B cell (primary cell): ENCODE data around the gene QSER1. TPM values are rescaled to one million over a fixed set of nuclear protein-coding genes. Genes with fewer than 3 reads are reported as not detected.

Experiments used
- ATAC-seq: fragments of 200-7000 bp; cut with Tn5 transposase; one replicate; pipeline ENCODE4 v1.10.0; 2021; ENCODE audit warnings: low read depth, mild to moderate bottlenecking, moderate number of reproducible peaks, moderate library complexity
- CTCF ChIA-PET: fragments of 350-600 bp; sonication (Branson Sonifier 250); formaldehyde crosslinking; loops from one replicate; lab custom pipeline; 2021; ENCODE audit warnings: antibody characterized with exemption, inconsistent platforms; lab: Charles Lee
- POLR2A ChIA-PET: fragments of 350-600 bp; sonication (Branson Sonifier 250); formaldehyde crosslinking; loops from one replicate; lab custom pipeline; 2021; ENCODE audit warnings: antibody characterized with exemption; lab: Charles Lee
- DNase-seq: peaks from one replicate; pipeline ENCODE4 v3.0.0; 2013
- H2AFZ ChIP-seq: 2 replicates; pipeline ENCODE4 v1.6.1; 2012; ENCODE audit warnings: mild to moderate bottlenecking, low read depth, low read length; ENCODE audit not compliant: insufficient read depth, poor library complexity, severe bottlenecking
- H3K27ac ChIP-seq, 2 donors: 1 replicate in 1 of 2; 2 replicates in 1 of 2; pipeline ENCODE4 v1.5.1; 2012 to 2013; ENCODE audit warnings: low read length in 2 of 2, mild to moderate bottlenecking in 2 of 2, moderate library complexity in 1 of 2
- H3K27me3 ChIP-seq, 4 experiments: fragments of 200-600 bp in 1 of 4; sonication (generic) in 1 of 4; replicated peaks in 1 of 4; 1 replicate in 2 of 4; 2 replicates in 2 of 4; pipeline versions ENCODE4 v1.6.1 to v1.7.0; 2013 to 2016; ENCODE audit warnings: low read length in 3 of 4, mild to moderate bottlenecking in 2 of 4, mixed read lengths in 1 of 4, moderate library complexity in 1 of 4; ENCODE audit not compliant: insufficient read depth in 4 of 4, control insufficient read depth in 3 of 4; ENCODE audit errors: control extremely low read depth in 1 of 4
- H3K36me3 ChIP-seq, 2 experiments: replicated peaks in 1 of 2; 1 replicate in 1 of 2; 2 replicates in 1 of 2; pipeline versions ENCODE4 v1.6.1 to v1.7.1; 2013; ENCODE audit warnings: low read length in 1 of 2; ENCODE audit not compliant: insufficient read depth in 2 of 2, control insufficient read depth in 1 of 2; ENCODE audit errors: control extremely low read depth in 1 of 2, extremely low read depth in 1 of 2
- H3K4me1 ChIP-seq, 2 donors: fragments of 200-600 bp in 1 of 2; sonication (generic) in 1 of 2; 1 replicate in 1 of 2; 2 replicates in 1 of 2; pipeline versions ENCODE4 v1.5.1 to v1.6.1; 2013 to 2017; ENCODE audit warnings: low read length in 2 of 2; ENCODE audit not compliant: control insufficient read depth in 2 of 2, insufficient read depth in 2 of 2
- H3K4me2 ChIP-seq: replicated peaks from 2 replicates; pipeline ENCODE3; 2012; ENCODE audit warnings: mild to moderate bottlenecking, low read depth, low read length; ENCODE audit not compliant: poor library complexity, severe bottlenecking
- H3K4me3 ChIP-seq, 5 experiments: fragments of 200-600 bp in 1 of 5; sonication (generic) in 1 of 5; 1 replicate in 3 of 5; 2 replicates in 2 of 5; pipeline versions ENCODE4 v1.5.1 to v1.7.0; 2011 to 2016; ENCODE audit warnings: low read length in 4 of 5, mild to moderate bottlenecking in 4 of 5, low read depth in 2 of 5, control low read depth in 1 of 5, moderate library complexity in 1 of 5; ENCODE audit not compliant: insufficient read depth in 1 of 5; ENCODE audit errors: control extremely low read depth in 1 of 5, extremely low read depth in 1 of 5
- H3K79me2 ChIP-seq: fragments of 200-600 bp; sonication (generic); one replicate; pipeline ENCODE4 v1.6.0; 2016; ENCODE audit warnings: low read length; ENCODE audit not compliant: control insufficient read depth, insufficient read depth
- H3K9ac ChIP-seq: fragments of 200-600 bp; sonication (generic); 2 replicates; pipeline ENCODE4 v1.6.1; 2017; ENCODE audit warnings: mild to moderate bottlenecking, low read length, moderate library complexity
- H3K9me3 ChIP-seq, 3 donors: one replicate each; pipeline versions ENCODE4 v1.6.1 to v1.7.1; 2013; ENCODE audit warnings: low read length in 2 of 3; ENCODE audit not compliant: control insufficient read depth in 2 of 3, insufficient read depth in 1 of 3; ENCODE audit errors: control extremely low read depth in 1 of 3
- H4K20me1 ChIP-seq: 2 replicates; pipeline ENCODE4 v1.6.0; 2012; ENCODE audit warnings: mild to moderate bottlenecking, low read length; ENCODE audit not compliant: insufficient read depth, control insufficient read depth, poor library complexity, severe bottlenecking
- H3K27ac Mint-ChIP-seq: one replicate; pipeline ENCODE4 v1.8.0; 2021; ENCODE audit warnings: mixed read lengths
- H3K27me3 Mint-ChIP-seq: one replicate; pipeline ENCODE4 v1.8.0; 2021; ENCODE audit warnings: mixed read lengths
- H3K4me1 Mint-ChIP-seq: one replicate; pipeline ENCODE4 v1.8.0; 2021; ENCODE audit warnings: mixed read lengths
- H3K4me3 Mint-ChIP-seq: one replicate; pipeline ENCODE4 v1.8.0; 2021; ENCODE audit warnings: mixed read lengths
- H3K9me3 Mint-ChIP-seq: one replicate; pipeline ENCODE4 v1.8.0; 2022; ENCODE audit warnings: mixed read lengths; ENCODE audit not compliant: insufficient read depth
- CTCF ChIP-seq: fragments of 200-600 bp; IDR thresholded peaks from one replicate; pipeline ENCODE4 v1.8.0; 2022; ENCODE audit warnings: antibody characterized with exemption, mild to moderate bottlenecking
- EZH2 ChIP-seq: IDR thresholded peaks from 2 replicates; pipeline ENCODE4 v1.6.1; 2012; ENCODE audit warnings: borderline replicate concordance, low read depth, mild to moderate bottlenecking, moderate library complexity, low read length; ENCODE audit not compliant: insufficient read depth, poor library complexity, severe bottlenecking
- WGBS: methylation state at CpG from one replicate; pipeline ENCODE4 v1.1.5; 2013; ENCODE audit warnings: missing lambda C conversion rate; ENCODE audit not compliant: insufficient coverage; 5-methylcytosine and 5-hydroxymethylcytosine counted together
- intact Hi-C: fragments of 100-400 bp; cut with micrococcal nuclease; formaldehyde crosslinking; loops from one replicate; pipeline ENCODE4 v1.10.0; 2022
- polyA plus RNA-seq: library from polyadenylated mRNA; depleted of rRNA; stranded (reverse); fragments of >200 nt; gene quantifications from 2 replicates; pipeline ENCODE4 v1.2.3, GENCODE V29; 2012
- total RNA-seq, 2 donors: library from RNA; stranded (reverse); fragments of 120-200 nt in 1 of 2; gene quantifications; 1 replicate in 1 of 2; 2 replicates in 1 of 2; pipeline versions ENCODE4 v1.2.3 to v1.2.4, GENCODE V29; 2013 to 2022

The QSER1 gene
- total and polyA plus RNA-seq, 2 donors (not counting 1 experiment from before 2014, with no cell fraction given), result 2.5 to 23.1 TPM

DNA sequence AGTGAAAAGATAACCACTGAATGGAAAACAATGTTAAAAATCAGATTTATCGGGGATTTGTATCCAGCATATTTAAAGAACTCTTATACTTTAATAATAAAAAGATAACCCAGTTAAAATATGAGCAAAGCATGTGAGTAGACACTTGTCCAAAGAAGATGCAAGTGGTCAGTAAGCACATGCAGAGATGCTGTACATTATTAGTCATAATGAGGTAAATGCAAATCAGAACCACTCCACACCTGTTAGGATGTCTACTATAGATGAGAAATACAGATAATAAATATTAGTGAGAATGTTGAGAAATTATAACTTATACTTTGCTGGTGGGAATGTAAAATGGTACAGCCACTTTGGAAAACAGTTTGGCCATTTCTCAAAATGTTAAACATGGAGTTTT, 28.0 kb downstream of the QSER1 start:
- H3K27ac Mint-ChIP-seq, result no peak overlapping the region
- peaks cover 32% of the 10 kb centered on the region for H3K79me2 ChIP-seq

GRCh38 chr11:32921204-32921603, 28.6 kb downstream of the QSER1 start:
- TF ChIP-seq EZH2, result no peak
- no peak for TF ChIP-seq CTCF
- Mint-ChIP-seq H3K4me1 (peaks cover 7% of the 10 kb centered on the region), H3K4me3 (no peak overlapping the region), H3K9me3 (no peaks in the 10 kb centered on the region), H3K27ac (no peak overlapping the region), H3K27me3 (no peaks in the 10 kb centered on the region)
- H3K27me3 ChIP-seq, result no peaks in the 10 kb centered on the region
- ATAC-seq (no peak), DNase-seq (no peak)
- no peak overlapping the region for H3K4me3 ChIP-seq
- no peaks in the 10 kb centered on the region for H3K9me3 ChIP-seq
- CTCF ChIA-PET, result no interaction called here
- no peak overlapping the region for H2AFZ ChIP-seq
- WGBS, result 40% methylated on average over 1 of the region's 1 CpG
- H3K79me2 ChIP-seq, result peaks cover 29% of the 10 kb centered on the region
- no peak overlapping the region for H3K4me2 ChIP-seq
- H3K27ac ChIP-seq, result no peak overlapping the region
- no peaks in the 10 kb centered on the region for H4K20me1 ChIP-seq
- H3K4me1 ChIP-seq, result no peaks in the 10 kb centered on the region
- H3K36me3 ChIP-seq, result no peaks in the 10 kb centered on the region
- intact Hi-C loops, result no loop called here
- H3K9ac ChIP-seq, result no peak overlapping the region
- POLR2A ChIA-PET, result no interaction called here

More for the DNA sequence above, 28.0 kb downstream of the QSER1 start:
- no peaks in the 10 kb centered on the region for H3K27me3 ChIP-seq
- H4K20me1 ChIP-seq, result no peaks in the 10 kb centered on the region
- no peak overlapping the region for H3K4me2 ChIP-seq
- H2AFZ ChIP-seq, result no peak overlapping the region
- no peak for ATAC-seq
- Mint-ChIP-seq H3K4me1 (peaks cover 7% of the 10 kb centered on the region), H3K4me3 (no peak overlapping the region), H3K9me3 (no peaks in the 10 kb centered on the region), H3K27me3 (no peaks in the 10 kb centered on the region)
- intact Hi-C loops, result no loop called here
- no peaks in the 10 kb centered on the region for H3K4me1 ChIP-seq
- no peak overlapping the region for H3K27ac ChIP-seq
- CTCF ChIA-PET, result no interaction called here
- H3K9ac ChIP-seq, result no peak overlapping the region
- no peaks in the 10 kb centered on the region for H3K36me3 ChIP-seq
- no CpG with 5 or more reads among the region's 1 CpG for WGBS
- H3K4me3 ChIP-seq, result no peak overlapping the region
- POLR2A ChIA-PET, result no interaction called here
- TF ChIP-seq EZH2, result no peak
- TF ChIP-seq CTCF, result no peak
- no peaks in the 10 kb centered on the region for H3K9me3 ChIP-seq
- DNase-seq, result no peak
